HepG2 (cell line): ENCODE results near the gene CNPY4. TPM values are rescaled to one million over a fixed set of nuclear protein-coding genes. Genes with fewer than 3 reads are reported as not detected.

Experiments
- ATF1 ChIP-seq: IDR thresholded peaks from 2 replicates; pipeline ENCODE4 v1.6.1; 2016; ENCODE audit warnings: mild to moderate bottlenecking, control low read depth
- ETV6 ChIP-seq: sonication (generic); formaldehyde crosslinking; conservative IDR thresholded peaks from 2 replicates; pipeline ENCODE4 v1.4.0; 2020; ENCODE audit warnings: missing genetic modification reagents
- HNRNPLL ChIP-seq: fragments of 200-400 bp; formaldehyde crosslinking; IDR thresholded peaks from 2 replicates; pipeline ENCODE4 v1.6.1; 2017; ENCODE audit warnings: mild to moderate bottlenecking, low read depth, low read length; ENCODE audit not compliant: poor library complexity, severe bottlenecking
- KDM5B ChIP-seq: sonication (generic); formaldehyde crosslinking; IDR thresholded peaks from 2 replicates; pipeline ENCODE4 v1.4.0; 2020; ENCODE audit warnings: missing genetic modification reagents, mild to moderate bottlenecking, borderline replicate concordance
- PBX3 ChIP-seq: sonication (generic); formaldehyde crosslinking; IDR thresholded peaks from 2 replicates; pipeline ENCODE4 v1.8.1; 2023; ENCODE audit warnings: missing genetic modification reagents, inconsistent platforms, borderline replicate concordance
- SOX6 ChIP-seq, 2 experiments: fragments of 450-650 bp in 1 of 2; sonication (generic) in 1 of 2; formaldehyde crosslinking in 1 of 2; IDR thresholded peaks; 2 replicates each; pipeline versions ENCODE4 v1.4.0 to v1.6.1; 2017 to 2020; ENCODE audit warnings: antibody characterized with exemption in 1 of 2, mild to moderate bottlenecking in 1 of 2, missing genetic modification reagents in 1 of 2
- polyA plus RNA-seq, 8 experiments: library from polyadenylated mRNA; depleted of rRNA in 3 of 8; stranded (reverse) in 7 of 8; unstranded in 1 of 8; fragments of >200 nt; fragmentation: Illumina TruSeq in 4 of 8; extraction: Trizol in 4 of 8; gene quantifications; 2 replicates each; pipeline versions ENCODE4 v1.2.1 to v1.2.3, GENCODE V29; 2011 to 2016; ENCODE audit warnings: low read depth in 4 of 8, missing spikeins in 1 of 8, mixed read lengths in 1 of 8; ENCODE audit not compliant: insufficient read depth in 1 of 8
- total RNA-seq, 5 experiments: library from RNA; depleted of rRNA; stranded (reverse); fragments of >200 nt; fragmentation: Illumina TruSeq; extraction: Trizol; gene quantifications; 2 replicates each; pipeline ENCODE4 v1.2.3, GENCODE V29; 2016; ENCODE audit warnings: low read depth in 1 of 5
- TF ChIP-seq, protein P1 (sequence below): sonication (generic); formaldehyde crosslinking; IDR thresholded peaks from 2 replicates; pipeline ENCODE4 v1.5.0; 2020; ENCODE audit warnings: missing genetic modification reagents
- TF ChIP-seq, protein P2 (sequence below): sonication (generic); formaldehyde crosslinking; IDR thresholded peaks from 2 replicates; pipeline ENCODE4 v1.5.0; 2020; ENCODE audit warnings: mild to moderate bottlenecking, missing genetic modification reagents
- TF ChIP-seq, protein P3 (sequence below): sonication (generic); formaldehyde crosslinking; IDR thresholded peaks from 2 replicates; pipeline ENCODE4 v1.4.0; 2020; ENCODE audit warnings: mild to moderate bottlenecking, missing genetic modification reagents

The CNPY4 gene
- total and polyA plus RNA-seq, 2 of the 13 experiments (the other 11 are each of a cell fraction or from before 2014, with no cell fraction given) = 6.2 to 12.7 TPM

GRCh38 chr7:100126931-100127865 is 7.8 kb downstream of the CNPY4 start, which contains the start of gene MBLAC1 (continued):
- TF ChIP-seq KDM5B (peak; percentile 59; the same call in 1 of the 2 replicates), SOX6 (IDR thresholded peaks at IDR 0.05) (no peak), SOX6 (CRISPR knock-in tag; IDR thresholded peaks at IDR 0.05) (peak; percentile 28; the same call in 1 of the 2 replicates), HNRNPLL (peak; percentile 40), ATF1 (CRISPR knock-in tag) (peak; percentile 31; the same call in 1 of the 2 replicates), PBX3 (CRISPR knock-in tag) (no peak), ETV6 (no peak; the same call in 1 of the 2 replicates)
- TF ChIP-seq, protein P1, sequence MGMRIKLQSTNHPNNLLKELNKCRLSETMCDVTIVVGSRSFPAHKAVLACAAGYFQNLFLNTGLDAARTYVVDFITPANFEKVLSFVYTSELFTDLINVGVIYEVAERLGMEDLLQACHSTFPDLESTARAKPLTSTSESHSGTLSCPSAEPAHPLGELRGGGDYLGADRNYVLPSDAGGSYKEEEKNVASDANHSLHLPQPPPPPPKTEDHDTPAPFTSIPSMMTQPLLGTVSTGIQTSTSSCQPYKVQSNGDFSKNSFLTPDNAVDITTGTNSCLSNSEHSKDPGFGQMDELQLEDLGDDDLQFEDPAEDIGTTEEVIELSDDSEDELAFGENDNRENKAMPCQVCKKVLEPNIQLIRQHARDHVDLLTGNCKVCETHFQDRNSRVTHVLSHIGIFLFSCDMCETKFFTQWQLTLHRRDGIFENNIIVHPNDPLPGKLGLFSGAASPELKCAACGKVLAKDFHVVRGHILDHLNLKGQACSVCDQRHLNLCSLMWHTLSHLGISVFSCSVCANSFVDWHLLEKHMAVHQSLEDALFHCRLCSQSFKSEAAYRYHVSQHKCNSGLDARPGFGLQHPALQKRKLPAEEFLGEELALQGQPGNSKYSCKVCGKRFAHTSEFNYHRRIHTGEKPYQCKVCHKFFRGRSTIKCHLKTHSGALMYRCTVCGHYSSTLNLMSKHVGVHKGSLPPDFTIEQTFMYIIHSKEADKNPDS (CRISPR knock-in tag) = peak; percentile 41; the same call in 1 of the 2 replicates
- TF ChIP-seq, protein P2, sequence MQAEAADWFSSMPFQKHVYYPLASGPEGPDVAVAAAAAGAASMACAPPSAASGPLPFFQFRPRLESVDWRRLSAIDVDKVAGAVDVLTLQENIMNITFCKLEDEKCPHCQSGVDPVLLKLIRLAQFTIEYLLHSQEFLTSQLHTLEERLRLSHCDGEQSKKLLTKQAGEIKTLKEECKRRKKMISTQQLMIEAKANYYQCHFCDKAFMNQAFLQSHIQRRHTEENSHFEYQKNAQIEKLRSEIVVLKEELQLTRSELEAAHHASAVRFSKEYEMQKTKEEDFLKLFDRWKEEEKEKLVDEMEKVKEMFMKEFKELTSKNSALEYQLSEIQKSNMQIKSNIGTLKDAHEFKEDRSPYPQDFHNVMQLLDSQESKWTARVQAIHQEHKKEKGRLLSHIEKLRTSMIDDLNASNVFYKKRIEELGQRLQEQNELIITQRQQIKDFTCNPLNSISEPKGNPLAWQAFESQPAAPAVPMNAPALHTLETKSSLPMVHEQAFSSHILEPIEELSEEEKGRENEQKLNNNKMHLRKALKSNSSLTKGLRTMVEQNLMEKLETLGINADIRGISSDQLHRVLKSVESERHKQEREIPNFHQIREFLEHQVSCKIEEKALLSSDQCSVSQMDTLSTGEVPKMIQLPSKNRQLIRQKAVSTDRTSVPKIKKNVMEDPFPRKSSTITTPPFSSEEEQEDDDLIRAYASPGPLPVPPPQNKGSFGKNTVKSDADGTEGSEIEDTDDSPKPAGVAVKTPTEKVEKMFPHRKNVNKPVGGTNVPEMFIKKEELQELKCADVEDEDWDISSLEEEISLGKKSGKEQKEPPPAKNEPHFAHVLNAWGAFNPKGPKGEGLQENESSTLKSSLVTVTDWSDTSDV (CRISPR knock-in tag) = no peak
- TF ChIP-seq, protein P3, sequence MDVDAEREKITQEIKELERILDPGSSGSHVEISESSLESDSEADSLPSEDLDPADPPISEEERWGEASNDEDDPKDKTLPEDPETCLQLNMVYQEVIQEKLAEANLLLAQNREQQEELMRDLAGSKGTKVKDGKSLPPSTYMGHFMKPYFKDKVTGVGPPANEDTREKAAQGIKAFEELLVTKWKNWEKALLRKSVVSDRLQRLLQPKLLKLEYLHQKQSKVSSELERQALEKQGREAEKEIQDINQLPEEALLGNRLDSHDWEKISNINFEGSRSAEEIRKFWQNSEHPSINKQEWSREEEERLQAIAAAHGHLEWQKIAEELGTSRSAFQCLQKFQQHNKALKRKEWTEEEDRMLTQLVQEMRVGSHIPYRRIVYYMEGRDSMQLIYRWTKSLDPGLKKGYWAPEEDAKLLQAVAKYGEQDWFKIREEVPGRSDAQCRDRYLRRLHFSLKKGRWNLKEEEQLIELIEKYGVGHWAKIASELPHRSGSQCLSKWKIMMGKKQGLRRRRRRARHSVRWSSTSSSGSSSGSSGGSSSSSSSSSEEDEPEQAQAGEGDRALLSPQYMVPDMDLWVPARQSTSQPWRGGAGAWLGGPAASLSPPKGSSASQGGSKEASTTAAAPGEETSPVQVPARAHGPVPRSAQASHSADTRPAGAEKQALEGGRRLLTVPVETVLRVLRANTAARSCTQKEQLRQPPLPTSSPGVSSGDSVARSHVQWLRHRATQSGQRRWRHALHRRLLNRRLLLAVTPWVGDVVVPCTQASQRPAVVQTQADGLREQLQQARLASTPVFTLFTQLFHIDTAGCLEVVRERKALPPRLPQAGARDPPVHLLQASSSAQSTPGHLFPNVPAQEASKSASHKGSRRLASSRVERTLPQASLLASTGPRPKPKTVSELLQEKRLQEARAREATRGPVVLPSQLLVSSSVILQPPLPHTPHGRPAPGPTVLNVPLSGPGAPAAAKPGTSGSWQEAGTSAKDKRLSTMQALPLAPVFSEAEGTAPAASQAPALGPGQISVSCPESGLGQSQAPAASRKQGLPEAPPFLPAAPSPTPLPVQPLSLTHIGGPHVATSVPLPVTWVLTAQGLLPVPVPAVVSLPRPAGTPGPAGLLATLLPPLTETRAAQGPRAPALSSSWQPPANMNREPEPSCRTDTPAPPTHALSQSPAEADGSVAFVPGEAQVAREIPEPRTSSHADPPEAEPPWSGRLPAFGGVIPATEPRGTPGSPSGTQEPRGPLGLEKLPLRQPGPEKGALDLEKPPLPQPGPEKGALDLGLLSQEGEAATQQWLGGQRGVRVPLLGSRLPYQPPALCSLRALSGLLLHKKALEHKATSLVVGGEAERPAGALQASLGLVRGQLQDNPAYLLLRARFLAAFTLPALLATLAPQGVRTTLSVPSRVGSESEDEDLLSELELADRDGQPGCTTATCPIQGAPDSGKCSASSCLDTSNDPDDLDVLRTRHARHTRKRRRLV (CRISPR knock-in tag) = no peak
